Tibial nerve (tissue), 4 donors: ENCODE data around the gene DDX56.

Source experiments
- EP300 ChIP-seq, 2 donors: sonication (generic); formaldehyde crosslinking; IDR thresholded peaks; one replicate each; pipeline ENCODE4 v1.6.1; 2017; ENCODE audit warnings: antibody characterized with exemption in 2 of 2, mild to moderate bottlenecking in 1 of 2
- POLR2A ChIP-seq, 2 donors: fragments of 450-650 bp; IDR thresholded peaks; one replicate each; pipeline ENCODE4 v1.6.1; 2017; ENCODE audit warnings: antibody characterized with exemption in 2 of 2, mild to moderate bottlenecking in 2 of 2, moderate library complexity in 2 of 2
- TF ChIP-seq, protein P1 (sequence below), 5 experiments: fragments of 200-600 bp in 3 of 5; fragments of 450-650 bp in 2 of 5; sonication (generic) in 3 of 5; IDR thresholded peaks; one replicate each; pipeline ENCODE4 v1.5.1; 2016 to 2019; ENCODE audit warnings: antibody characterized with exemption in 5 of 5, mild to moderate bottlenecking in 3 of 5, moderate library complexity in 2 of 5

DNA sequence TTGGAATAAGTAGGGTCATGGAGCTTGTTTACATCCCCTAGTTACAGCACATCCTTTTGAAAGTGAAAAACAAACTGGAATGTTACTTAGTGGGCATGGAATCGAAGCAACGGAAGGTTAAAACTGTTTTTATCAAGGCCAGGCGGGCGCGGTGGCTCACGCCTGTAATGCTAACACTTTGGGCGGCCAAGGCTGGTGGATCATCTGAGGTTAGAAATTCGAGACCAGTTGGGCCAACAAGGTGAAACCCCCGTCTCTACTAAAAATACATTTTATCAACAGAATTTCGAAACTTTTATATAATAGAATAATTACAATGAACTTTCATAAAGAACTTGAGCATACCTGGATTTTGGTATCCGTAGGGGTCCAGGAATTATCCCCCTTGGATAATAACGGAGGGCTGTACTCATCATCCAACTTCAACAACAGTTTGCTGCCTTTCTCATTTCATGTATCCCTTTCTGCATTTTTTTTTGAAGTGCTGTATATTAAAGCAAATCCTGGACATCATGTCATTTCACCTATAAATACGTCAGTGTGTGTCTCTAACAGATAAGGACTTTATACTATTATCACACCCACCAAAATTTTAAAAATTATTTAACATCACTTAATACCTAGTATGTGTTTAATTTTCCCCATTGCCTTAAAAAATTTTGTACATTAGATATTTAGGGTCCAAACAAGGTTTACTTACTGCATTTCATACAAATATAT is 9.6 kb upstream of the DDX56 start:
- TF ChIP-seq, protein P1, sequence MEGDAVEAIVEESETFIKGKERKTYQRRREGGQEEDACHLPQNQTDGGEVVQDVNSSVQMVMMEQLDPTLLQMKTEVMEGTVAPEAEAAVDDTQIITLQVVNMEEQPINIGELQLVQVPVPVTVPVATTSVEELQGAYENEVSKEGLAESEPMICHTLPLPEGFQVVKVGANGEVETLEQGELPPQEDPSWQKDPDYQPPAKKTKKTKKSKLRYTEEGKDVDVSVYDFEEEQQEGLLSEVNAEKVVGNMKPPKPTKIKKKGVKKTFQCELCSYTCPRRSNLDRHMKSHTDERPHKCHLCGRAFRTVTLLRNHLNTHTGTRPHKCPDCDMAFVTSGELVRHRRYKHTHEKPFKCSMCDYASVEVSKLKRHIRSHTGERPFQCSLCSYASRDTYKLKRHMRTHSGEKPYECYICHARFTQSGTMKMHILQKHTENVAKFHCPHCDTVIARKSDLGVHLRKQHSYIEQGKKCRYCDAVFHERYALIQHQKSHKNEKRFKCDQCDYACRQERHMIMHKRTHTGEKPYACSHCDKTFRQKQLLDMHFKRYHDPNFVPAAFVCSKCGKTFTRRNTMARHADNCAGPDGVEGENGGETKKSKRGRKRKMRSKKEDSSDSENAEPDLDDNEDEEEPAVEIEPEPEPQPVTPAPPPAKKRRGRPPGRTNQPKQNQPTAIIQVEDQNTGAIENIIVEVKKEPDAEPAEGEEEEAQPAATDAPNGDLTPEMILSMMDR (IDR thresholded peaks at IDR 0.05) = no peak
- no peak for TF ChIP-seq EP300 (IDR thresholded peaks at IDR 0.05)
- TF ChIP-seq POLR2A (IDR thresholded peaks at IDR 0.05) = no peak
